ENCODE results near the gene ERCC5. TPM values are rescaled to one million over a fixed set of nuclear protein-coding genes. Genes with fewer than 3 reads are reported as not detected.

The ERCC5 gene
- total and polyA plus RNA-seq, 9 of the 15 experiments (the other 6 are each of a cell fraction or from before 2014, with no cell fraction given): 7.4 to 43.1 (median 33.9) TPM

DNA sequence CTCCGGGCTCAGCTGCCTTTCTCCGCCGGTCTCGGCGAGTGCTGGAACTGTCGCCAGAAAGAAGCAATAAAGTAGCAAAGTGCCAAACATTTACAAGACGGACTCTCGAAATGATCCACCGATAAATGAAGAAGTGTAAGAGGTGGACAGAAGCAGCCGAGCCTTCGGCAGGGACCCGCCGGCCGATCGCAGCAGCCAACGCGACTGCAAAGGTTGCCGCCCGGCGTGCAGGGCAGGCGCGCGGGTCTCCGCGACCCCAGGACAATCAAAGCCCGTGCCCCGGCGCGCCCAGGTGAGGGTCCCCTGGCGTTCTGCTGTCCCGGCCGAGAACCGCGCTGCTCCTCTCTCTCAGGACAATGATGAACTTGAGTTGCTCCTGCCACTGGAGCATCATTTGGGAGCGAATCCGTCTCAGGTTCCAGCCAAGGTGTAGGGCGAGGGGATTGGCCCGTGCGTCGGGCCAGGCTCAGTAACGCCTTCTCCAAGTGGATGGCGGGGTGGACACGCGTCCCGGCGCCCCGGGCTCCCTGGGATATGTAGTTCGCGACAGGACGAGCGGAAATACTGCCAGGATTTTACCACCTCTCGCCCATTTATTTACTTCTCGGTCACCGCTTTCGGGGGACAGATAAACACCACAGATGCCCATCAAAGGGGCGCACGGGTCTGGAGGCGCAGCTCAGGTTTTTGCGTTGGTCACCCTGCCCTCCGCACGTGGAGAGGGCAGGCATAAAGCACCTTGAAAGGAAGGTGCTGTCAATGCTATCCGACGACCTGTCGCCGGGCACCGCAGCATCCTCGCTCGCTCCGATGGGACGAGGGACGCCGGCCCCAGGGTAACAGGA, 47.0 kb upstream of the ERCC5 start, which contains the start of the genes BIVM and POGLUT2 (continued):
- peak; percentile 69; the same call in 1 of the 2 replicates for TF ChIP-seq CHD2 (IDR thresholded peaks at IDR 0.05; ENCODE audit: low read depth, low read length)
- no peak for TF ChIP-seq ETV5 (CRISPR knock-in tag; IDR thresholded peaks at IDR 0.05; ENCODE audit: low read depth)
- no peak for TF ChIP-seq TAF15 (IDR thresholded peaks at IDR 0.05; ENCODE audit: low read depth, low read length)
- peak in 1 of 2 experiments; percentile 67; a peak in 1 of 4 replicates for TF ChIP-seq RCOR1 (IDR thresholded peaks at IDR 0.05; ENCODE audit: borderline replicate concordance in 1 of 2, low read depth in 2 of 2, low read length in 2 of 2)

DNA sequence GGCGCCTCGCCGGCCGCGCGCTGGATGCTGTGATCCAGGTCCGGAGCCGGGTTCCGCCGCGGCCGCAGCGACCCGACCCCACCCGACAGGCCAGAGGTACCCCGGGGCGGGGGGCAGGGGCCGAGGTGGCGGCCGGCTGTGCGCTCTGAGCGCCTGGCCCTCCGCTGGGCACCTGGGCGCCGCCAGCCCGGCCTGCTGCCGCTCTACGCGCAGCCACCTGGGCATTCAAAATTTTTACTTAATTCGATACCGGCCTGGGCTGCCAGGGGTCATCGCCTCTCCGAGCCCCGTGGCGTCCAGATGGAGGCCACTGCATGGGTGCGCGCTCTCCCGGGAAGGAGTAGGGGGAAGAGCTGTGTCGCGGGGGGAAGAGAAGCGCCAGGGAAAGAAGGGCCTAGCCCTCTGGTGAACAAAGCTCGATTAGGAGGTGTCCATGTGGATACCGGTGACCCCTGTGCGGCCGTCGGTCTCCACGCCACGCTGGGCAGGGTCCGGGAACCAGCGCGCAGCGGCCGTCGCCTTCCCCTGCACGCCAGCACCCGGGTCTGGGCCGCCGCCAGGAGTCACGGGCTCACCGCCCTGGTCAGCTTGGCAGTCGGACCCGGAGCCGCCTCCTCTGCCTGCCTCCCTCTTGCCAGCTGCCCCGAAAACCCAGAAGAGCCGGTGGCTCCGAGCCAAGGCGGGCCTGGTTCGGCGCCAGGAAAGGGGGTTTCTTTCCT, 46.2 kb upstream of the ERCC5 start:
- Histone ChIP-seq H3K4me3 (peak overlapping the region; percentile 76), H2AFZ (ENCODE audit: low read depth, low read length) (peak overlapping the region; percentile 83)
- TF ChIP-seq ZNF655 (CRISPR knock-in tag; IDR thresholded peaks at IDR 0.05) (no peak), ETS1 (conservative IDR thresholded peaks at IDR 0.05; ENCODE audit: control insufficient read depth, low read depth, low read length) (no peak), GTF2A2 (tag; IDR thresholded peaks at IDR 0.05) (no peak), ZNF511 (CRISPR knock-in tag; IDR thresholded peaks at IDR 0.05) (peak; percentile 26; the same call in 1 of the 2 replicates), NCOA6 (IDR thresholded peaks at IDR 0.05) (peak; percentile 46; the same call in 1 of the 2 replicates), ZNF764 (CRISPR knock-in tag; IDR thresholded peaks at IDR 0.05; ENCODE audit: low read depth) (no peak), ZNF699 (CRISPR knock-in tag; IDR thresholded peaks at IDR 0.05; ENCODE audit: insufficient replicate concordance) (no peak), POLR2B (IDR thresholded peaks at IDR 0.05; ENCODE audit: low read depth, partially characterized antibody) (no peak), TRIM24 (IDR thresholded peaks at IDR 0.05) (no peak)
- TF ChIP-seq, protein P1, sequence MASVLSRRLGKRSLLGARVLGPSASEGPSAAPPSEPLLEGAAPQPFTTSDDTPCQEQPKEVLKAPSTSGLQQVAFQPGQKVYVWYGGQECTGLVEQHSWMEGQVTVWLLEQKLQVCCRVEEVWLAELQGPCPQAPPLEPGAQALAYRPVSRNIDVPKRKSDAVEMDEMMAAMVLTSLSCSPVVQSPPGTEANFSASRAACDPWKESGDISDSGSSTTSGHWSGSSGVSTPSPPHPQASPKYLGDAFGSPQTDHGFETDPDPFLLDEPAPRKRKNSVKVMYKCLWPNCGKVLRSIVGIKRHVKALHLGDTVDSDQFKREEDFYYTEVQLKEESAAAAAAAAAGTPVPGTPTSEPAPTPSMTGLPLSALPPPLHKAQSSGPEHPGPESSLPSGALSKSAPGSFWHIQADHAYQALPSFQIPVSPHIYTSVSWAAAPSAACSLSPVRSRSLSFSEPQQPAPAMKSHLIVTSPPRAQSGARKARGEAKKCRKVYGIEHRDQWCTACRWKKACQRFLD (CRISPR knock-in tag; IDR thresholded peaks at IDR 0.05): no peak

More for the DNA sequence above, 46.2 kb upstream of the ERCC5 start:
- WGBS (ENCODE audit: insufficient coverage, low coverage, missing lambda C conversion rate): 1% methylated on average over 31 of the region's 69 CpGs
- Histone ChIP-seq H3K27ac (ENCODE audit: extremely low read depth, low read depth, low read length) (peak overlapping the region; percentile 76), H3K79me2 (ENCODE audit: control insufficient read depth, insufficient read depth, low read length) (peaks cover 36% of the 10 kb centered on the region), H3K9ac (ENCODE audit: insufficient read depth in 1 of 2, low read depth in 2 of 2, low read length in 2 of 2) (peak overlapping the region; percentile 79 to 97), H3K36me3 (ENCODE audit: control insufficient read depth, insufficient read depth, low read length) (no peaks in the 10 kb centered on the region), H3K9me3 (replicated peaks; ENCODE audit: control insufficient read depth, insufficient read depth, low read depth, low read length) (no peaks in the 10 kb centered on the region), H3K4me2 (ENCODE audit: insufficient read depth, low read length) (peak overlapping the region; percentile 93), H3K27me3 (ENCODE audit: control insufficient read depth in 2 of 2, insufficient read depth in 2 of 2, low read length in 2 of 2) (no peaks in the 10 kb centered on the region), H3K4me1 (replicated peaks in 1 of 2; ENCODE audit: control insufficient read depth in 2 of 2, insufficient read depth in 2 of 2, low read length in 2 of 2) (peaks cover 4 to 24% of the 10 kb centered on the region in 2 experiments; a peak in 4 of 5 replicates), H3K9me1 (ENCODE audit: control insufficient read depth, insufficient read depth, low read length) (no peaks in the 10 kb centered on the region), H4K20me1 (replicated peaks; ENCODE audit: control insufficient read depth, insufficient read depth, low read length) (no peaks in the 10 kb centered on the region)
- peak; percentile 22 to 37 (median 26) for DNase-seq (ENCODE audit: extremely low read depth in 1 of 4, low spot score in 3 of 4)
- ChIA-PET POLR2A (interaction anchor here (0.6 to 0.8 kb wide), 2 partner anchors 20 to 1972 kb away, joined by 3 read pairs; no protein-coding TSS in a partner anchor), CTCF (ENCODE audit: low intra/inter-chr PET ratio) (interaction anchor here (0.7 kb wide), 1 partner anchor 219 kb away, joined by 4 read pairs; no protein-coding TSS in a partner anchor)
- peak; percentile 50 for ATAC-seq
- in situ Hi-C loops (cut with MboI): no loop called here
- no peak for FAIRE-seq
- intact Hi-C loops (cut with micrococcal nuclease): loop anchor here (1.0 to 2.0 kb wide), 2 partner anchors 48 to 203 kb away; partner anchors contain the start of gene TPP2
- BruUV-seq (replicated peaks): no TSS peak

Measured in K562 (cell line).